ENCODE data around the gene PLEKHA6.

GRCh38 chr1:204304067-204304466 is 55.7 kb downstream of the PLEKHA6 start:
- TF ChIP-seq CTCF (IDR thresholded peaks at IDR 0.05; ENCODE audit: poor library complexity, severe bottlenecking) (no peak), EP300 (conservative IDR thresholded peaks at IDR 0.05; ENCODE audit: poor library complexity, severe bottlenecking) (no peak), POLR2AphosphoS5 (IDR thresholded peaks at IDR 0.05) (no peak)

All from neural cell (in vitro differentiated cells).